ACC112 (cell line): ENCODE measurements around the gene DCST1.

ENCODE experiments used
- H2AFZ ChIP-seq: fragments of 200-600 bp; sonication (generic); one replicate; pipeline ENCODE4 v1.6.0; 2017; ENCODE audit warnings: antibody characterized with exemption, low read length; ENCODE audit not compliant: unreplicated experiment
- H3K27ac ChIP-seq: fragments of 200-600 bp; sonication (generic); 2 replicates; pipeline ENCODE4 v1.5.1; 2014; ENCODE audit warnings: low read depth, mild to moderate bottlenecking, antibody characterized with exemption, low read length, moderate library complexity
- H3K27me3 ChIP-seq: fragments of 200-600 bp; sonication (generic); 2 replicates; pipeline ENCODE4 v1.6.1; 2014; ENCODE audit warnings: mild to moderate bottlenecking, antibody characterized with exemption, low read length, moderate library complexity, mixed read lengths; ENCODE audit not compliant: insufficient read depth
- H3K36me3 ChIP-seq: fragments of 200-600 bp; sonication (generic); 2 replicates; pipeline ENCODE4 v1.6.1; 2016; ENCODE audit warnings: mild to moderate bottlenecking, antibody characterized with exemption, low read length, moderate library complexity, mixed read lengths; ENCODE audit not compliant: insufficient read depth
- H3K4me1 ChIP-seq: fragments of 200-600 bp; sonication (generic); one replicate; pipeline ENCODE4 v1.6.1; 2016; ENCODE audit warnings: low read length, mixed read lengths; ENCODE audit not compliant: insufficient read depth, unreplicated experiment, control insufficient read depth
- H3K4me3 ChIP-seq: fragments of 200-600 bp; sonication (generic); 2 replicates; pipeline ENCODE4 v1.5.1; 2014; ENCODE audit warnings: mild to moderate bottlenecking, low read depth, low read length
- H3K79me2 ChIP-seq: fragments of 200-600 bp; sonication (generic); one replicate; pipeline ENCODE4 v1.6.0; 2016; ENCODE audit warnings: low read length; ENCODE audit not compliant: control insufficient read depth, unreplicated experiment, insufficient read depth

The DCST1 gene

DNA sequence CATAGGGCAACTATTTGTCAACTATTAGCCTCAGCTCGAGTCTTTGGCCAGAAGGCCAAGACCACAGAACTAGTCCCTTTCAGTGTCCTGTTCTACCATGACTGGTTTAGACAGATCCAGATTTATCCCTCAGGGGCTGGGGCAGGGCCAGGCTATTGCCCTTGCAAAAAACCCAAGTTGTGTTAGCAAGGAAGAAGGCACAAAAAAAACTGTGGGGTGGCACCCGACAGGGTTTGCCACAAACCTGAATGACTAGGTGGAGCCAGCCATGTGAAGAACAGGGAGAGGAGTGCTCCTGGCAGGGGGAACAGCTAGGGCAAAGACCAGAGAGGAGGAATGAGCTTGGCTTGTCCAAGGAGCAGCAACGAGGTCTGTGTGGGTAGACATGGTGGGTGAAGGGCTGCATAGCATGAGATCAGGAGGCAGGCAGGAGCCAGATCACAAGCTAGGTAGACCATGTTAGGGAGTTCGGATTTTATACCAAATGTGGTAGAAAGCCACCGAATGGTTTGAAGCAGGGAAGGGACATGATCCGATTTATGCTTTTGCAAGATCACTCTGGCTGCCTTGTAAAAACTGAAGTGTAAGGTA is 4.3 kb downstream of the DCST1 start:
- H3K36me3 ChIP-seq, result no peaks in the 10 kb centered on the region
- H3K4me1 ChIP-seq, result peaks cover 8% of the 10 kb centered on the region

DNA sequence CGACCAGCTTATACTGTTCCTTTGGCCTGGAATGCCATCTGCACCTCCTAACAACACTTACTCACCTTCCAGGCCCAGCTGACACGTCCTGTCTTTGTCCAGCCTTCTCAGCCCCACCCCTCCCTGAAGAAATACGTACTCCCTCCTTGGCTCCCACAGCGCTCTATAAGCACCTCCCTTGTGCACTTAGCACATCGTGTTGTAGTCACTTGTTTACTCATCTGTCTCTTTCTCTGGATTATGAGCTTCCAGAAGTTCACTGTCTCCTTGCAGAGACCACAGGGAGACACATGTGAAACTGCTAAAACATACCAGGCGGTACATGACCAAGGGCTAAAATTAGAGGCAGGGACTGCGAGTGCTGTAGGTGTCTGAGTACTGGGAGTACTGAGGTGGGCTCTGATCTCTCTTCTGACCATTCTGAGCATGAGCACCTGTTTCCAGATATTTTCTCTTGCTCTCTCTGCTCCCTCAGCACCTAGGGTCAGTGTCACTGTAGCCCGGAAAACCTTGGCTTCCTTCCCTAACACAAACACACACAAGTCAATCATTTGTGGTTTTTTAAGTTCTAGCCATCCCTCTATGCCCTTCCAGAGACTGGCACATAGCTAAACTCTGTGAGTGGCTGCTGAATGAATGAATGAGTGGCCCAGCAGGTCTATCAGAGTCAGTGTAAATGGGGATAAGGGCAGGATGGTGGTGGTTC is 5.1 kb downstream of the DCST1 start:
- no peaks in the 10 kb centered on the region for H3K27me3 ChIP-seq
- no peak overlapping the region for H2AFZ ChIP-seq
- peaks cover 8% of the 10 kb centered on the region for H3K4me1 ChIP-seq
- no peak overlapping the region for H3K27ac ChIP-seq
- no peaks in the 10 kb centered on the region for H3K79me2 ChIP-seq
- no peaks in the 10 kb centered on the region for H3K36me3 ChIP-seq
- H3K4me3 ChIP-seq, result no peak overlapping the region

More for the DNA sequence above, 4.3 kb downstream of the DCST1 start:
- no peaks in the 10 kb centered on the region for H3K27me3 ChIP-seq
- H3K4me3 ChIP-seq, result no peak overlapping the region
- no peaks in the 10 kb centered on the region for H3K79me2 ChIP-seq
- no peak overlapping the region for H2AFZ ChIP-seq
- no peak overlapping the region for H3K27ac ChIP-seq

DNA sequence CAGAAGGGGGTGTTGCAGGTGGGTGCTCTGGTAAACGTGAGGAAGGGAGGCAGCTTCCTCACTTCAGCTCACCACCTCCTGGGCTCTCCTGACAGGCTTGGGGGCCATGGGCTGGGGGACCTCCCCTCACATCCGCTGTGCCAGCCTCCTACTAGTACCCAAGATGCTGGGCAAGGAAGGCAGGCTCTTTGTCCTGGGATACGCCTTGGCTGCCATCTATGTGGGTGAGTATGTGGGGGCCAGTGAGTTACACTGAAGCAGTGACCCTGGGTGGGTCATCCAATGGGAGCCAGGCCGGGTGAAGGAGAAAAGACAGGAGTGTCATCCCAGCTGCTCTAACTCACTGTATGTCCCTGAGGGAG is 5.7 kb downstream of the DCST1 start:
- Histone ChIP-seq H3K36me3 (no peaks in the 10 kb centered on the region), H3K79me2 (no peaks in the 10 kb centered on the region), H2AFZ (no peak overlapping the region), H3K4me3 (no peak overlapping the region), H3K4me1 (peaks cover 8% of the 10 kb centered on the region), H3K27me3 (no peaks in the 10 kb centered on the region), H3K27ac (no peak overlapping the region)

- Histone ChIP-seq H3K36me3 (no peaks in the 10 kb centered on the region), H3K4me3 (no peak overlapping the region), H3K79me2 (no peaks in the 10 kb centered on the region), H3K4me1 (peaks cover 19% of the 10 kb centered on the region), H2AFZ (no peak overlapping the region), H3K27ac (no peak overlapping the region), H3K27me3 (no peaks in the 10 kb centered on the region)
Observed at GRCh38 chr1:155040358-155041093, 6.9 kb downstream of the DCST1 start.

DNA sequence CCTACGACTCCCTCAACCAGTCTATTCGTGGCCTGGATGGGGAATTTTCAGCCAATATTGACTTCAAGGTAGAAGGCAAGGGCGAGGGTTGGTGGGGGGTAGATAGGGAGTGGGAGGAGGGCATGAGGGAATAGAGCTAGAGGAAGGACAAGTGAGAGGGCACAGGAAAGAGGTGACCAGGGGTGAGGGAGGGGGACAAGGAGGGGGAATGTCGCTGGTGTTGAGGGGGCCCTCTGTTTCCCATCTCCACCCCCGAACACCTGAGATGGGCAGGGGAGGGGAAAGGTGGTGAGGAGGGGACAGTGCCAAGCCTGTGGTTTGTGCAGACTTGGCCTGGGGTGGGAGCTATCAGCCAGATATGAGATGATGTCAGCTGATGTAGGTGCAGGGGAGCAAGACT is 9.2 kb downstream of the DCST1 start:
- Histone ChIP-seq H3K4me1 (peaks cover 19% of the 10 kb centered on the region), H3K4me3 (no peak overlapping the region), H3K27ac (no peak overlapping the region), H3K79me2 (no peaks in the 10 kb centered on the region), H2AFZ (no peak overlapping the region), H3K27me3 (no peaks in the 10 kb centered on the region), H3K36me3 (no peaks in the 10 kb centered on the region)

DNA sequence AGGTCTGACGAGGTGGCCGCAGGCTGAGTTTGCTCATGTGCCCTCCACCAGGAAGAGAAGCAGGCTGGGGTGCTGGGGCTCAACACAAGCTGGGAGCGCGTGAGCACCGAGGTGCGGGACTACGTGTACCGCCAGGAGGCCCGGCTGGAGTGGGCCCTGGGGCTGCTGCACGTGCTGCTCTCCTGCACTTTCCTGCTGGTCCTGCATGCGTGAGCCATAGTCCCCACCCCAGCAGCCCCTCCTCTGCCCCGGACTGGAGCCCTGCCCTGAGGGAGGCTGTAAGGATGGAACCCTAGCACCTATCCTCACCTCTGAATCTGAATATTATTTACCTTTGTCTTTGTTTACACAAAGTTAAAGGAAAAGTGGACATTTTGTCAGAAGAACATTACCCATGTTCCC is 9.7 kb downstream of the DCST1 start:
- no peak overlapping the region for H3K27ac ChIP-seq
- H3K79me2 ChIP-seq, result no peaks in the 10 kb centered on the region
- H3K4me1 ChIP-seq, result peaks cover 18% of the 10 kb centered on the region
- H3K4me3 ChIP-seq, result no peak overlapping the region
- no peaks in the 10 kb centered on the region for H3K36me3 ChIP-seq
- no peaks in the 10 kb centered on the region for H3K27me3 ChIP-seq
- H2AFZ ChIP-seq, result no peak overlapping the region

GRCh38 chr1:155043793-155044192 is 10.2 kb downstream of the DCST1 start:
- Histone ChIP-seq H3K4me1 (peaks cover 13% of the 10 kb centered on the region), H3K79me2 (no peaks in the 10 kb centered on the region), H3K27me3 (no peaks in the 10 kb centered on the region), H3K27ac (no peak overlapping the region), H3K4me3 (no peak overlapping the region), H3K36me3 (no peaks in the 10 kb centered on the region), H2AFZ (no peak overlapping the region)

DNA sequence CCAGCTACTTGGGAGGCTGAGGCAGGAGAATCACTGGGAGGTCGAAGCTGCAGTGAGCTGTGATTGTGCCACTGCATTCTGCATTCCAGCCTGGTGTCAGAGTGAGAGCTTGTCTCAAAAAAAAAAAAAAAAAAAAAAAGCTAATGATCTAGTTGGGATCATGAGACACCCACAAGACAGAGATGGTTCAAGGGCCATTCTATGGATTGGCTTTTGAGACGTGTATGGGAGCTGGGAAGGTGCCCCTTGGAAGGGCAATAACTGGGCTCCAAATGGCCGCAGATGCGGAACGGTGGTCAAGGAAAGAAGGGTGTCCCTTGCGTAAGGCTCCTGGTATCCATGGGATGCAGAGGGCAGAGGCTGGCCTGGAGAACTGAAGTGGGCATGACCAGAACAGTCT is 10.7 kb downstream of the DCST1 start:
- Histone ChIP-seq H3K36me3 (no peaks in the 10 kb centered on the region), H2AFZ (no peak overlapping the region)

DNA sequence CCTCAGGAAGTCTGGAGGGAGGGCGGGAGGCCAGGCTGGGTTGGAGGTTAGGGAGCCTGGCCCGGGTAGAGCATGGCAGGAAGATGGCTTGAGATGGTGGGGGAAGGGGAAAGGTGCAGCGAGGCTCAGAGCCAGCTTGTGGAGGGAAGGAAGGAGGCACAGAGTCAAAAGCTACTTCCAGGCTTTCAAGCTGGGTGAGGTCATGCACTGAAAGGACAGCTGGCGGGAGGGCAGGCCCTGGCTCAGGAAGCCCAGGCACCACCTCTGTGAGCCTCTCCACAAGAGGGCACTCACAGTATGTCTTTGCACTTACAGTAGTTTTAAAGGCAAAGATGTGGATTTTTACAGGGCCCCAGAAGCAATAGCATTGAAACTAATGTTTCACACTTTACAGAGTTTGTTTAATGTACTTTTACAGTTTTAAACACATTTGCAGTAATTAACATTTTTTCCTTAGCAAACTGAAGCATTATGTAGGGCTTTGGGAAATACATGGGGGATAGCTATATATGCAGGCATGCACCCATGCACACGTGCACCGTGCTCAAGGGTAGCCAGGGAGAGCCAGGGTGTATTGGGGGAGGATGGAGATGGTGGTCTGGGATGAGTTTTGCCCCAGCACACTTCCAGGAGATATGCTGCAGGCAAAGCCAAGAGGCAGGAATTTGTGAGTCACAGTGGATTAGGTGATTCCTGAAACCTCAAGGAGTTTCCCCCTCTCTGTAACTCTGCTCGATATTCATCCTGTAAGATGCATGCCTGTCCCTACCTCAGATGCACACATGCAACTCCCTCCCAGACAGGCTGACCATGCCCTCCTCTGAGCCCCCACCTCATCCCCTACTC is 11.4 kb downstream of the DCST1 start:
- Histone ChIP-seq H3K4me1 (peaks cover 19% of the 10 kb centered on the region), H3K36me3 (no peaks in the 10 kb centered on the region), H3K27ac (no peak overlapping the region), H3K27me3 (no peaks in the 10 kb centered on the region), H3K4me3 (no peak overlapping the region), H2AFZ (no peak overlapping the region), H3K79me2 (no peaks in the 10 kb centered on the region)

More for the DNA sequence above, 10.7 kb downstream of the DCST1 start:
- H3K27ac ChIP-seq, result no peak overlapping the region
- no peaks in the 10 kb centered on the region for H3K27me3 ChIP-seq
- H3K4me1 ChIP-seq, result peaks cover 13% of the 10 kb centered on the region
- H3K79me2 ChIP-seq, result no peaks in the 10 kb centered on the region
- H3K4me3 ChIP-seq, result no peak overlapping the region

DNA sequence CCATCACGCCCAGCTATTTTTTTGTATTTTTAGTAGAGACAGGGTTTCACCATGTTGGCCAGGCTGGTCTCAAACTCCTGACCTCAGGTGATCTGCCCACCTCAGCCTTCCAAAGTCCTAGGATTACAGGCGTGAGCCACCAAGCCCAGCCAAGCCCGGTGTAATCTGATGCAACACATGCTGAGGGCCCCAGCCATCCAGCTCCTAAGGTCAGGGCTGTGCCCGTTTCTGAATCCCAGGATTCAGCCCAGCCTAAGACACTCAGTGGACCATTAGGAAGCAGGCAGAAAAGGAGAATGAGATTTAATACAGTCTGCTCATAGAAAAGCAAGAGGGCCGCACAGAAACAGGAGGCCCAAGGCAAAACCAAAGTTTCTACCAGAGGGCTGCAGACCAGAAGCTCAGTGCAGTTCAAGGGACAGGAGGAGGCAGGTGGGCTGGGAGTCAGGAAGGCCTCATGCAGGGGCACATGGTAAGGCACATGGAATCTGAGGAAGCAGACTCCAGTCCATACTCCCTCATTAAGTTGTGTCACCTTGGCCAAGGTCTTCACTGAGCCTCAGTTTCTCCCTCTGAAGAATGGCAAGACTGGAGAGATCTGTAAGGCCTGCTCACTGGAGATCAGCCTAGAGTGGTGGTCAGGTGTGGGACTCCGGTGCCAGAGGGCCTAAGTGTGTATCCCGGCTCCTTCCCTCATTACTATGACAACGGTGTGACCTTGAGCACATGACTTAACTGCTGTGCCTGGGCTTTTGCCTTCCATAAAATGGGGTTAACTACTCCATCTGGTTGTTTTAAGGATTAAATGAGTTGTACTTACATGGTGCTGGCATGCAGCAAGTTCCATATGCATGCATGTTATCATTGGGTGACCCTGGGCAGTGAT is 15.1 kb downstream of the DCST1 start:
- peaks cover 33% of the 10 kb centered on the region for H3K4me1 ChIP-seq
- peaks cover 17% of the 10 kb centered on the region for H3K79me2 ChIP-seq
- H3K4me3 ChIP-seq, result no peak overlapping the region
- no peaks in the 10 kb centered on the region for H3K27me3 ChIP-seq
- H3K36me3 ChIP-seq, result no peaks in the 10 kb centered on the region
- no peak overlapping the region for H3K27ac ChIP-seq
- no peak overlapping the region for H2AFZ ChIP-seq
